Ovary (tissue), 3 donors: ENCODE measurements around the gene SERPINF2.

Source experiments
- POLR2A ChIP-seq: fragments of 450-650 bp; IDR thresholded peaks from one replicate; pipeline ENCODE4 v1.6.1; 2017; ENCODE audit warnings: antibody characterized with exemption, mild to moderate bottlenecking, moderate library complexity
- TF ChIP-seq, protein P1 (sequence below), 3 donors: fragments of 450-650 bp in 2 of 3; fragments of 200-600 bp in 1 of 3; IDR thresholded peaks; one replicate each; pipeline versions ENCODE4 v1.5.1 to v1.8.0; 2016 to 2022; ENCODE audit warnings: antibody characterized with exemption in 3 of 3, mild to moderate bottlenecking in 1 of 3
- donor health status: DM: no; HTN: no; CAD: no.

GRCh38 chr17:1729966-1730325 lies 12.7 kb upstream of the SERPINF2 start:
- TF ChIP-seq, protein P1, sequence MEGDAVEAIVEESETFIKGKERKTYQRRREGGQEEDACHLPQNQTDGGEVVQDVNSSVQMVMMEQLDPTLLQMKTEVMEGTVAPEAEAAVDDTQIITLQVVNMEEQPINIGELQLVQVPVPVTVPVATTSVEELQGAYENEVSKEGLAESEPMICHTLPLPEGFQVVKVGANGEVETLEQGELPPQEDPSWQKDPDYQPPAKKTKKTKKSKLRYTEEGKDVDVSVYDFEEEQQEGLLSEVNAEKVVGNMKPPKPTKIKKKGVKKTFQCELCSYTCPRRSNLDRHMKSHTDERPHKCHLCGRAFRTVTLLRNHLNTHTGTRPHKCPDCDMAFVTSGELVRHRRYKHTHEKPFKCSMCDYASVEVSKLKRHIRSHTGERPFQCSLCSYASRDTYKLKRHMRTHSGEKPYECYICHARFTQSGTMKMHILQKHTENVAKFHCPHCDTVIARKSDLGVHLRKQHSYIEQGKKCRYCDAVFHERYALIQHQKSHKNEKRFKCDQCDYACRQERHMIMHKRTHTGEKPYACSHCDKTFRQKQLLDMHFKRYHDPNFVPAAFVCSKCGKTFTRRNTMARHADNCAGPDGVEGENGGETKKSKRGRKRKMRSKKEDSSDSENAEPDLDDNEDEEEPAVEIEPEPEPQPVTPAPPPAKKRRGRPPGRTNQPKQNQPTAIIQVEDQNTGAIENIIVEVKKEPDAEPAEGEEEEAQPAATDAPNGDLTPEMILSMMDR (IDR thresholded peaks at IDR 0.05): no peak
- no peak for TF ChIP-seq POLR2A
